Peyer's patch (tissue), 4 donors: Measurements from ENCODE around the gene KIAA0586. TPM values are rescaled to one million over a fixed set of nuclear protein-coding genes. Genes with fewer than 3 reads are reported as not detected.
A peak's percentile ranks its signal among the peaks of the same experiment; 100 is the strongest.

Experiments
- DNase-seq, 3 donors: peaks; one replicate each; pipeline ENCODE4 v3.0.0-alpha.2; 2017 to 2019
- H3K27ac ChIP-seq, 4 donors: fragments of 200-600 bp; sonication (generic); one replicate each; pipeline ENCODE4 v1.5.1; 2016 to 2019
- H3K27me3 ChIP-seq, 2 donors: fragments of 200-600 bp; sonication (generic); one replicate each; pipeline ENCODE4 v1.5.1; 2019
- H3K36me3 ChIP-seq, 3 donors: fragments of 200-600 bp; sonication (generic); one replicate each; pipeline ENCODE4 v1.5.1; 2016 to 2019
- H3K4me1 ChIP-seq, 4 donors: fragments of 200-600 bp; sonication (generic); one replicate each; pipeline ENCODE4 v1.5.1; 2016 to 2019
- H3K4me3 ChIP-seq, 4 donors: fragments of 200-600 bp; sonication (generic); 1 replicate in 3 of 4; 2 replicates in 1 of 4; pipeline ENCODE4 v1.5.1; 2016 to 2019; ENCODE audit warnings: mild to moderate bottlenecking in 1 of 4
- H3K9me3 ChIP-seq, 4 donors: fragments of 200-600 bp; sonication (generic); one replicate each; pipeline ENCODE4 v1.5.1; 2016 to 2019; ENCODE audit warnings: mild to moderate bottlenecking in 1 of 4
- CTCF ChIP-seq, 6 experiments: fragments of 450-650 bp in 4 of 6; fragments of 200-600 bp in 2 of 6; sonication (generic) in 1 of 6; IDR thresholded peaks; one replicate each; pipeline ENCODE4 v1.5.1; 2017 to 2019; ENCODE audit warnings: antibody characterized with exemption in 6 of 6, mild to moderate bottlenecking in 3 of 6, moderate library complexity in 1 of 6
- POLR2A ChIP-seq, 2 donors: fragments of 450-650 bp; IDR thresholded peaks; one replicate each; pipeline ENCODE4 v1.5.1; 2017; ENCODE audit warnings: antibody characterized with exemption in 2 of 2, mild to moderate bottlenecking in 2 of 2, moderate library complexity in 2 of 2
- total RNA-seq, 4 donors: library from RNA; depleted of rRNA; stranded (reverse); fragments of >200 nt; gene quantifications; one replicate each; pipeline ENCODE4 v1.1.0, GENCODE V29; 2016

The KIAA0586 gene
- total RNA-seq, 4 donors from 2014 or later, result 11.7 to 22.3 (median 19.3) TPM

GRCh38 chr14:58565832-58566231, 138.3 kb downstream of the KIAA0586 start:
- Histone ChIP-seq H3K4me1 (no peaks in the 10 kb centered on the region), H3K9me3 (no peaks in the 10 kb centered on the region), H3K4me3 (no peak overlapping the region), H3K27me3 (no peaks in the 10 kb centered on the region), H3K36me3 (no peaks in the 10 kb centered on the region), H3K27ac (no peak overlapping the region)
- no peak for DNase-seq
- TF ChIP-seq POLR2A (IDR thresholded peaks at IDR 0.05) (no peak), CTCF (IDR thresholded peaks at IDR 0.05) (no peak)

- Histone ChIP-seq H3K27ac (no peak overlapping the region), H3K27me3 (no peaks in the 10 kb centered on the region), H3K4me1 (no peaks in the 10 kb centered on the region), H3K36me3 (no peaks in the 10 kb centered on the region), H3K4me3 (no peak overlapping the region), H3K9me3 (no peaks in the 10 kb centered on the region)
- DNase-seq, result no peak
- no peak for TF ChIP-seq CTCF (IDR thresholded peaks at IDR 0.05)
- TF ChIP-seq POLR2A (IDR thresholded peaks at IDR 0.05), result no peak
Observed at GRCh38 chr14:58566979-58567378, 139.5 kb downstream of the KIAA0586 start.

- Histone ChIP-seq H3K4me3 (no peak overlapping the region), H3K27me3 (no peaks in the 10 kb centered on the region)
Observed at GRCh38 chr14:58568322-58568721, 140.8 kb downstream of the KIAA0586 start.

GRCh38 chr14:58571256-58571655, 143.7 kb downstream of the KIAA0586 start:
- no peaks in the 10 kb centered on the region for H3K9me3 ChIP-seq
- H3K27ac ChIP-seq, result no peak overlapping the region
- no peaks in the 10 kb centered on the region for H3K27me3 ChIP-seq
- H3K4me1 ChIP-seq, result no peaks in the 10 kb centered on the region
- DNase-seq, result no peak
- TF ChIP-seq POLR2A (IDR thresholded peaks at IDR 0.05), result no peak
- TF ChIP-seq CTCF (IDR thresholded peaks at IDR 0.05), result no peak
- H3K36me3 ChIP-seq, result no peaks in the 10 kb centered on the region
- no peak overlapping the region for H3K4me3 ChIP-seq

More at GRCh38 chr14:58568322-58568721, 140.8 kb downstream of the KIAA0586 start:
- TF ChIP-seq CTCF (IDR thresholded peaks at IDR 0.05), result no peak
- no peak for TF ChIP-seq POLR2A (IDR thresholded peaks at IDR 0.05)
- Histone ChIP-seq H3K36me3 (no peaks in the 10 kb centered on the region), H3K9me3 (no peaks in the 10 kb centered on the region), H3K4me1 (no peaks in the 10 kb centered on the region), H3K27ac (no peak overlapping the region)
- no peak for DNase-seq

GRCh38 chr14:58571769-58572472, 144.4 kb downstream of the KIAA0586 start:
- no peaks in the 10 kb centered on the region for H3K27me3 ChIP-seq
- H3K27ac ChIP-seq, result peak overlapping the region in 1 of 4 donors; percentile 29
- no peak overlapping the region for H3K4me3 ChIP-seq
- H3K9me3 ChIP-seq, result no peaks in the 10 kb centered on the region
- TF ChIP-seq POLR2A (IDR thresholded peaks at IDR 0.05) (no peak), CTCF (IDR thresholded peaks at IDR 0.05) (no peak)
- H3K36me3 ChIP-seq, result no peaks in the 10 kb centered on the region
- DNase-seq, result no peak
- no peaks in the 10 kb centered on the region for H3K4me1 ChIP-seq
